HUES64 (cell line): ENCODE measurements around the gene TRIP10.
"Not testable (repeated sequence)": the region's sequence is repeated elsewhere in the genome, so short reads cannot be mapped to it uniquely, and the experiment has no call there.

Experiments used
- H3K27ac ChIP-seq: 2 replicates; pipeline ENCODE4 v1.7.0; 2013; ENCODE audit warnings: low read depth, low read length, inconsistent platforms
- H3K27me3 ChIP-seq: 2 replicates; pipeline ENCODE4 v1.6.1; 2013; ENCODE audit warnings: mild to moderate bottlenecking, low read length; ENCODE audit not compliant: insufficient read depth
- H3K36me3 ChIP-seq: 2 replicates; pipeline ENCODE4 v1.6.1; 2013; ENCODE audit warnings: mild to moderate bottlenecking, low read length; ENCODE audit not compliant: insufficient read depth
- H3K4me1 ChIP-seq: 2 replicates; pipeline ENCODE4 v1.6.1; 2013; ENCODE audit warnings: mild to moderate bottlenecking, low read length, moderate library complexity; ENCODE audit not compliant: insufficient read depth
- H3K4me3 ChIP-seq: 2 replicates; pipeline ENCODE4 v1.5.1; 2013; ENCODE audit warnings: mild to moderate bottlenecking, low read length, moderate library complexity
- H3K9ac ChIP-seq: 2 replicates; pipeline ENCODE4 v1.6.1; 2013; ENCODE audit warnings: mild to moderate bottlenecking, low read depth, low read length
- H3K9me3 ChIP-seq: 2 replicates; pipeline ENCODE4 v1.6.1; 2013; ENCODE audit warnings: low read depth, low read length; ENCODE audit not compliant: insufficient read depth
- WGBS: fragments of 150-250, 120-280 bp; methylation state at CpG from one replicate; pipeline ENCODE4 v1.1.7; 2013; ENCODE audit warnings: missing lambda C conversion rate; 5-methylcytosine and 5-hydroxymethylcytosine counted together

TRIP10 gene

GRCh38 chr19:6791237-6791636 lies 51.8 kb downstream of the TRIP10 start:
- H3K9me3 ChIP-seq: peaks cover 66% of the 10 kb centered on the region
- H3K27ac ChIP-seq: no peak overlapping the region

GRCh38 chr19:6793411-6793810 lies 53.9 kb downstream of the TRIP10 start:
- Histone ChIP-seq H3K9ac (no peak overlapping the region), H3K27ac (no peak overlapping the region), H3K36me3 (no peaks in the 10 kb centered on the region), H3K4me1 (no peaks in the 10 kb centered on the region), H3K9me3 (peaks cover 63% of the 10 kb centered on the region), H3K4me3 (no peak overlapping the region), H3K27me3 (no peaks in the 10 kb centered on the region)
- 77% methylated on average over 1 of the region's 4 CpGs for whole genome bisulfite sequencing

More at GRCh38 chr19:6791237-6791636, 51.8 kb downstream of the TRIP10 start:
- Histone ChIP-seq H3K4me1 (no peaks in the 10 kb centered on the region), H3K27me3 (no peaks in the 10 kb centered on the region), H3K9ac (no peak overlapping the region), H3K4me3 (no peak overlapping the region), H3K36me3 (no peaks in the 10 kb centered on the region)
- 50% methylated on average over 6 of the region's 6 CpGs for WGBS

- WGBS: 75% methylated on average over 4 of the region's 5 CpGs
- no peaks in the 10 kb centered on the region for H3K36me3 ChIP-seq
- H3K9me3 ChIP-seq: peaks cover 57% of the 10 kb centered on the region
Observed at GRCh38 chr19:6793973-6794372, 54.5 kb downstream of the TRIP10 start.

GRCh38 chr19:6794686-6795431 lies 55.4 kb downstream of the TRIP10 start:
- 86% methylated on average over 13 of the region's 13 CpGs for WGBS
- no peak overlapping the region for H3K27ac ChIP-seq
- H3K9me3 ChIP-seq: peaks cover 55% of the 10 kb centered on the region
- H3K9ac ChIP-seq: no peak overlapping the region
- H3K4me1 ChIP-seq: no peaks in the 10 kb centered on the region
- H3K36me3 ChIP-seq: no peaks in the 10 kb centered on the region
- no peak overlapping the region for H3K4me3 ChIP-seq
- no peaks in the 10 kb centered on the region for H3K27me3 ChIP-seq

More at GRCh38 chr19:6793973-6794372, 54.5 kb downstream of the TRIP10 start:
- Histone ChIP-seq H3K27me3 (no peaks in the 10 kb centered on the region), H3K4me3 (no peak overlapping the region), H3K9ac (no peak overlapping the region), H3K4me1 (no peaks in the 10 kb centered on the region), H3K27ac (no peak overlapping the region)

- Histone ChIP-seq H3K27me3 (no peaks in the 10 kb centered on the region), H3K9me3 (peaks cover 51% of the 10 kb centered on the region), H3K36me3 (no peaks in the 10 kb centered on the region), H3K4me3 (no peak overlapping the region), H3K4me1 (no peaks in the 10 kb centered on the region), H3K27ac (no peak overlapping the region), H3K9ac (no peak overlapping the region)
- WGBS: 80% methylated on average over 4 of the region's 4 CpGs
Observed at GRCh38 chr19:6796278-6796677, 56.8 kb downstream of the TRIP10 start.

GRCh38 chr19:6797646-6798045 lies 58.2 kb downstream of the TRIP10 start:
- Histone ChIP-seq H3K27me3 (no peaks in the 10 kb centered on the region), H3K36me3 (no peaks in the 10 kb centered on the region), H3K9ac (no peak overlapping the region), H3K4me3 (no peak overlapping the region), H3K4me1 (no peaks in the 10 kb centered on the region), H3K27ac (no peak overlapping the region), H3K9me3 (peaks cover 46% of the 10 kb centered on the region)
- WGBS: 89% methylated on average over 9 of the region's 9 CpGs

GRCh38 chr19:6800160-6800790 lies 60.8 kb downstream of the TRIP10 start:
- not testable (repeated sequence) for H3K27ac ChIP-seq

GRCh38 chr19:6800991-6801484 lies 61.6 kb downstream of the TRIP10 start:
- Histone ChIP-seq H3K27me3 (no peaks in the 10 kb centered on the region), H3K4me1 (no peaks in the 10 kb centered on the region), H3K9me3 (peaks cover 38% of the 10 kb centered on the region), H3K4me3 (no peak overlapping the region), H3K9ac (no peak overlapping the region), H3K27ac (no peak overlapping the region), H3K36me3 (no peaks in the 10 kb centered on the region)
- WGBS: 88% methylated on average over 10 of the region's 10 CpGs

More at GRCh38 chr19:6800160-6800790, 60.8 kb downstream of the TRIP10 start:
- H3K9me3 ChIP-seq: peaks cover 38% of the 10 kb centered on the region
- not testable (repeated sequence) for H3K4me3 ChIP-seq, H3K36me3 ChIP-seq, H3K9ac ChIP-seq, H3K27me3 ChIP-seq, H3K4me1 ChIP-seq
- 84% methylated on average over 14 of the region's 14 CpGs for WGBS
